HL-60 (cell line): ENCODE data around the gene IMP4.

ENCODE experiments used
- POLR2AphosphoS5 ChIP-seq: IDR thresholded peaks from 2 replicates; pipeline ENCODE4 v1.6.1; 2012; ENCODE audit warnings: low read depth
- TF ChIP-seq, protein P1 (sequence below): IDR thresholded peaks from one replicate; pipeline ENCODE4 v1.5.1; 2011; ENCODE audit warnings: low read length, control low read depth, inconsistent platforms; ENCODE audit not compliant: insufficient read depth

DNA sequence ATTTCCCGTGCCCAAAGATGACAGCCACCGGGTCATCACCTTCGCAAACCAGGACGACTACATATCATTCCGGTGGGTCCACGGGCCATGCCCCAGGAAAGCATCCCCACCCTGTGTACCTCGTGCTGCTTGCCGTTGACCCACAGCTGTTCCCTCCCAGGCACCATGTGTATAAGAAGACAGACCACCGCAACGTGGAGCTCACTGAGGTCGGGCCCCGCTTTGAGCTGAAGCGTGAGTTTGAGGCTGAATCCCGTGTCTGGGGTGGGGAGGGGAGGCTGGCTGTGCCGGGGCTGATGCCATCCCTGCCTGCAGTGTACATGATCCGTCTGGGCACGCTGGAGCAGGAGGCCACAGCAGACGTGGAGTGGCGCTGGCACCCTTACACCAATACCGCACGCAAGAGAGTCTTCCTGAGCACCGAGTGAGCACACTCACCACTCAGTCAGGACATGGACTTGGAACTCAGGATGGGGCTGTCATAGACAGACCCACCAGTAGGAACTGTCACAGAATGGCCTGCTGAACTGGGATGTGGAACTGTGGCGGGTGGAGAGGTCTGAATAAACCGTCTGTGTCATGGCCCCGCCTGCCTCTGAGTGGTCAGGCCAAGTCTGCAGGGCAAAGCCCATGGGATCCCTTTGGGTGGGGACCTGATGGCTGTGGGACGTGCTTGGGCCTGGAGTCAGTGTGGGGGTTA lies 3.5 kb downstream of the IMP4 start:
- TF ChIP-seq, protein P1, sequence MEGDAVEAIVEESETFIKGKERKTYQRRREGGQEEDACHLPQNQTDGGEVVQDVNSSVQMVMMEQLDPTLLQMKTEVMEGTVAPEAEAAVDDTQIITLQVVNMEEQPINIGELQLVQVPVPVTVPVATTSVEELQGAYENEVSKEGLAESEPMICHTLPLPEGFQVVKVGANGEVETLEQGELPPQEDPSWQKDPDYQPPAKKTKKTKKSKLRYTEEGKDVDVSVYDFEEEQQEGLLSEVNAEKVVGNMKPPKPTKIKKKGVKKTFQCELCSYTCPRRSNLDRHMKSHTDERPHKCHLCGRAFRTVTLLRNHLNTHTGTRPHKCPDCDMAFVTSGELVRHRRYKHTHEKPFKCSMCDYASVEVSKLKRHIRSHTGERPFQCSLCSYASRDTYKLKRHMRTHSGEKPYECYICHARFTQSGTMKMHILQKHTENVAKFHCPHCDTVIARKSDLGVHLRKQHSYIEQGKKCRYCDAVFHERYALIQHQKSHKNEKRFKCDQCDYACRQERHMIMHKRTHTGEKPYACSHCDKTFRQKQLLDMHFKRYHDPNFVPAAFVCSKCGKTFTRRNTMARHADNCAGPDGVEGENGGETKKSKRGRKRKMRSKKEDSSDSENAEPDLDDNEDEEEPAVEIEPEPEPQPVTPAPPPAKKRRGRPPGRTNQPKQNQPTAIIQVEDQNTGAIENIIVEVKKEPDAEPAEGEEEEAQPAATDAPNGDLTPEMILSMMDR = no peak
- TF ChIP-seq POLR2AphosphoS5 = no peak
